H1 (cell line): ENCODE results near the gene LBX2. TPM values are rescaled to one million over a fixed set of nuclear protein-coding genes. Genes with fewer than 3 reads are reported as not detected.

Experiments
- CTCF ChIA-PET: fragments of 300-600 bp; sonication (Branson Sonifier 250); formaldehyde crosslinking; loops from one replicate; lab custom pipeline; 2021; ENCODE audit not compliant: partially characterized antibody; lab: Charles Lee
- POLR2A ChIA-PET: fragments of 300-600 bp; sonication (Branson Sonifier 250); formaldehyde crosslinking; loops from one replicate; lab custom pipeline; 2021; ENCODE audit warnings: inconsistent platforms; ENCODE audit not compliant: partially characterized antibody; lab: Charles Lee
- DNase-seq, 2 experiments: peaks; one replicate each; pipeline versions ENCODE4 v3.0.0 to v3.0.0-alpha.2; 2010 to 2022; ENCODE audit warnings: low spot score in 2 of 2, low read depth in 1 of 2, mixed read lengths in 1 of 2
- FAIRE-seq: peaks from 2 replicates; lab custom pipeline; 2011; peaks lifted over from hg19 to GRCh38; lab: Jason Lieb, UNC
- H2AFZ ChIP-seq: 2 replicates; pipeline ENCODE4 v1.8.1; 2012; ENCODE audit warnings: low read length, inconsistent platforms
- H2AK5ac ChIP-seq: 2 replicates; pipeline ENCODE4 v1.6.1; 2013; ENCODE audit warnings: low read depth, low read length
- H2BK120ac ChIP-seq: replicated peaks from 2 replicates; pipeline ENCODE3; 2013; ENCODE audit warnings: low read depth, low read length, inconsistent platforms
- H2BK12ac ChIP-seq: 2 replicates; pipeline ENCODE4 v1.6.1; 2013; ENCODE audit warnings: low read depth, low read length
- H2BK15ac ChIP-seq: 2 replicates; pipeline ENCODE4 v1.6.1; 2013; ENCODE audit warnings: low read length
- H2BK20ac ChIP-seq: 2 replicates; pipeline ENCODE4 v1.6.1; 2013; ENCODE audit warnings: low read length
- H2BK5ac ChIP-seq: 2 replicates; pipeline ENCODE4 v1.6.1; 2013; ENCODE audit warnings: low read depth, low read length
- H3K14ac ChIP-seq: 2 replicates; pipeline ENCODE4 v1.6.1; 2013; ENCODE audit warnings: inconsistent platforms; ENCODE audit not compliant: insufficient read length
- H3K18ac ChIP-seq: 2 replicates; pipeline ENCODE4 v1.6.1; 2013; ENCODE audit warnings: low read length; ENCODE audit errors: extremely low read depth
- H3K23ac ChIP-seq: 2 replicates; pipeline ENCODE4 v1.6.1; 2013; ENCODE audit warnings: inconsistent platforms; ENCODE audit not compliant: insufficient read length
- H3K23me2 ChIP-seq: 2 replicates; pipeline ENCODE4 v1.6.1; 2013; ENCODE audit warnings: low read depth, low read length
- H3K27ac ChIP-seq: 2 replicates; pipeline ENCODE4 v1.6.1; 2011; ENCODE audit warnings: low read depth, low read length, inconsistent platforms
- H3K27me3 ChIP-seq, 4 experiments: replicated peaks in 1 of 4; 1 replicate in 1 of 4; 2 replicates in 3 of 4; pipeline versions ENCODE4 v1.6.1 to v1.8.1; 2011 to 2013; ENCODE audit warnings: low read length in 3 of 4, mild to moderate bottlenecking in 3 of 4, inconsistent platforms in 2 of 4, mixed read lengths in 2 of 4, moderate library complexity in 1 of 4; ENCODE audit not compliant: control insufficient read depth in 3 of 4, insufficient read depth in 3 of 4; ENCODE audit errors: extremely low read depth in 1 of 4
- H3K36me3 ChIP-seq, 4 experiments: 2 replicates each; pipeline versions ENCODE4 v1.6.1 to v1.8.1; 2011 to 2013; ENCODE audit warnings: mild to moderate bottlenecking in 4 of 4, low read length in 3 of 4, moderate library complexity in 2 of 4, control low read depth in 1 of 4, inconsistent platforms in 1 of 4; ENCODE audit not compliant: insufficient read depth in 4 of 4, control insufficient read depth in 2 of 4
- H3K4ac ChIP-seq: replicated peaks from 2 replicates; pipeline ENCODE3; 2013; ENCODE audit warnings: low read length, low read depth, mixed read lengths, inconsistent platforms; ENCODE audit not compliant: insufficient read length
- H3K4me1 ChIP-seq, 4 experiments: replicated peaks in 1 of 4; 1 replicate in 1 of 4; 2 replicates in 3 of 4; pipeline versions ENCODE4 v1.6.1 to v1.8.1; 2011 to 2013; ENCODE audit warnings: low read length in 3 of 4, inconsistent platforms in 2 of 4, mixed read lengths in 1 of 4; ENCODE audit not compliant: insufficient read depth in 4 of 4, control insufficient read depth in 3 of 4
- H3K4me2 ChIP-seq, 2 experiments: 2 replicates each; pipeline versions ENCODE4 v1.6.1 to v1.8.1; 2011 to 2013; ENCODE audit warnings: low read depth in 2 of 2, low read length in 2 of 2, control low read depth in 1 of 2, inconsistent platforms in 1 of 2, mild to moderate bottlenecking in 1 of 2; ENCODE audit not compliant: insufficient read depth in 1 of 2
- H3K4me3 ChIP-seq, 4 experiments: fragments of 200-600, 300-600 bp in 1 of 4; sonication (generic), shearing (Covaris generic), sonication (Bioruptor Twin) in 1 of 4; 2 replicates each; pipeline versions ENCODE4 v1.5.1 to v1.8.1; 2011 to 2016; ENCODE audit warnings: low read length in 4 of 4, low read depth in 3 of 4, control low read depth in 2 of 4, inconsistent platforms in 2 of 4, mild to moderate bottlenecking in 2 of 4, mixed read lengths in 1 of 4, moderate library complexity in 1 of 4; ENCODE audit not compliant: insufficient read depth in 2 of 4; ENCODE audit errors: extremely low read depth in 1 of 4
- H3K56ac ChIP-seq: replicated peaks from 2 replicates; pipeline ENCODE3; 2013; ENCODE audit warnings: low read depth, mild to moderate bottlenecking, mixed read lengths, low read length, inconsistent platforms; ENCODE audit not compliant: insufficient read length
- H3K79me1 ChIP-seq: 2 replicates; pipeline ENCODE4 v1.6.1; 2013; ENCODE audit warnings: low read depth, low read length, control low read depth
- H3K79me2 ChIP-seq, 2 experiments: 2 replicates each; pipeline versions ENCODE4 v1.6.1 to v1.8.1; 2012 to 2013; ENCODE audit warnings: low read length in 2 of 2, mild to moderate bottlenecking in 2 of 2, inconsistent platforms in 1 of 2; ENCODE audit not compliant: insufficient read depth in 2 of 2, control insufficient read depth in 1 of 2
- H3K9ac ChIP-seq, 4 experiments: replicated peaks in 1 of 4; 1 replicate in 1 of 4; 2 replicates in 3 of 4; pipeline versions ENCODE4 v1.6.1 to v1.8.1; 2011 to 2013; ENCODE audit warnings: low read depth in 3 of 4, low read length in 3 of 4, control low read depth in 2 of 4, mild to moderate bottlenecking in 2 of 4, moderate library complexity in 2 of 4, inconsistent platforms in 1 of 4; ENCODE audit errors: extremely low read depth in 1 of 4
- H3K9me3 ChIP-seq, 2 experiments: 2 replicates each; pipeline versions ENCODE4 v1.6.1 to v1.8.1; 2012 to 2013; ENCODE audit warnings: mild to moderate bottlenecking in 2 of 2, moderate library complexity in 2 of 2, control low read depth in 1 of 2, inconsistent platforms in 1 of 2, low read depth in 1 of 2, low read length in 1 of 2, mixed read lengths in 1 of 2; ENCODE audit not compliant: insufficient read depth in 2 of 2
- H4K20me1 ChIP-seq, 2 experiments: replicated peaks in 1 of 2; 2 replicates each; pipeline versions ENCODE3 to v1.8.1; 2011 to 2013; ENCODE audit warnings: inconsistent platforms in 2 of 2, low read length in 2 of 2, mild to moderate bottlenecking in 1 of 2; ENCODE audit not compliant: insufficient read depth in 2 of 2, control insufficient read depth in 1 of 2
- H4K5ac ChIP-seq: 2 replicates; pipeline ENCODE4 v1.6.1; 2013; ENCODE audit warnings: low read length, low read depth, mixed read lengths, inconsistent platforms; ENCODE audit not compliant: insufficient read length
- H4K8ac ChIP-seq: 2 replicates; pipeline ENCODE4 v1.8.0; 2013; ENCODE audit warnings: mild to moderate bottlenecking, moderate library complexity, low read length, inconsistent platforms; ENCODE audit not compliant: insufficient read depth; ENCODE audit errors: extremely low read depth
- H4K91ac ChIP-seq: replicated peaks from 2 replicates; pipeline ENCODE3; 2013; ENCODE audit warnings: low read length, mixed read lengths, inconsistent platforms; ENCODE audit not compliant: insufficient read length
- BCL11A ChIP-seq, 2 experiments: IDR thresholded peaks; one replicate each; pipeline ENCODE4 v1.6.1; 2011; ENCODE audit warnings: low read depth in 2 of 2, low read length in 2 of 2, mild to moderate bottlenecking in 2 of 2
- BRCA1 ChIP-seq: IDR thresholded peaks from 2 replicates; pipeline ENCODE4 v1.6.1; 2012; ENCODE audit warnings: low read depth, low read length, improper control_type of control experiment
- EZH2 ChIP-seq: fragments of 200-600 bp; sonication (generic); IDR thresholded peaks from 2 replicates; pipeline ENCODE4 v1.7.1; 2012; ENCODE audit warnings: low read depth, mild to moderate bottlenecking, moderate library complexity, low read length, inconsistent platforms; ENCODE audit not compliant: severe bottlenecking
- FOSL1 ChIP-seq: IDR thresholded peaks from 2 replicates; pipeline ENCODE4 v1.6.1; 2011; ENCODE audit warnings: mild to moderate bottlenecking, low read depth, low read length, moderate library complexity; ENCODE audit not compliant: insufficient read depth
- GTF2F1 ChIP-seq: IDR thresholded peaks from 2 replicates; pipeline ENCODE4 v1.6.1; 2012; ENCODE audit warnings: low read depth, low read length, improper control_type of control experiment, borderline replicate concordance
- SIRT6 ChIP-seq: IDR thresholded peaks from one replicate; pipeline ENCODE4 v1.7.1; 2012; ENCODE audit warnings: low read length, inconsistent platforms
- SP2 ChIP-seq: IDR thresholded peaks from 2 replicates; pipeline ENCODE4 v1.6.1; 2012; ENCODE audit warnings: mild to moderate bottlenecking, low read length, inconsistent platforms
- WGBS, 2 experiments: shearing (Covaris generic) in 1 of 2; methylation state at CpG; one replicate each; pipeline versions ENCODE4 v1.1.6 to v1.1.7; 2013 to 2015; ENCODE audit warnings: low lambda C conversion rate in 2 of 2, mixed read lengths in 2 of 2, inconsistent platforms in 1 of 2, low coverage in 1 of 2, missing lambda C conversion rate in 1 of 2; ENCODE audit not compliant: insufficient replicate concordance in 2 of 2, insufficient coverage in 1 of 2, insufficient read length in 1 of 2; ENCODE audit errors: extremely low coverage in 1 of 2, missing lambda C conversion rate in 1 of 2; 5-methylcytosine and 5-hydroxymethylcytosine counted together
- polyA plus RNA-seq, 7 experiments: library from polyadenylated mRNA; depleted of rRNA in 3 of 7; stranded (reverse) in 5 of 7; unstranded in 2 of 7; fragments of >200 nt in 5 of 7; fragments of 200-250 nt in 2 of 7; gene quantifications; 1 replicate in 5 of 7; 2 replicates in 1 of 7; 4 replicates in 1 of 7; pipeline versions ENCODE4 v1.2.1 to v1.2.3, GENCODE V29; 2011 to 2013; ENCODE audit warnings: missing spikeins in 2 of 7, mixed read lengths in 2 of 7
- total RNA-seq: library from RNA; stranded (reverse); fragmentation: NEBNext Ultra II Directional; extraction: Animal tissue kit (Norgen Biotek cat#: 25700); gene quantifications from 2 replicates; pipeline ENCODE4 v1.2.1, GENCODE V29; 2021

The LBX2 gene
- total and polyA plus RNA-seq, 2 of the 8 experiments (the other 6 are each of a cell fraction or from before 2014, with no cell fraction given) = 0.27 TPM; not detected in 1

DNA sequence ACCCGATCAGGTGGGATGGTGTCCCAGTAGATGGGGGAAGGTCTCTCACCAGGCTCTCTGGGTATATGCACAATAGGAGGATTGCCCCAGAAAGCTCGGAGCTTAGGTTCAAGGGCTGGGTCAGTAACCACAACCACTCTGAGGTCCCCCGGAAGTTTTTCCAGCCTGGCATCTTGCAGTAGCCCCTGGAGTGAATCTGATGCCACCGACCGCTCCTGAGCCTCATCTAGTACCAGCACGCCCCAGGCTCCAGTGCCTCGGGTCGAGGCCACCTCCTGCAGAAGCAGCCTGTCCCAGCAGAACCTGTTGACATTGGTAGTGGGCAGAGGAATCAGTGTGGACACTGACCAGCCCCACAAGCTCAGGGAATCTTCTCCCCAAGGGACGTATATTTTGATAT is 24.6 kb upstream of the LBX2 start:
- 85% methylated on average over 9 of the region's 9 CpGs; no CpG with 5 or more reads in 1 of the 2 experiments for WGBS, 2 experiments
- H3K4me2 ChIP-seq = no peak overlapping the region
- H2BK120ac ChIP-seq = no peak overlapping the region
- H2BK15ac ChIP-seq = no peak overlapping the region
- H3K4me1 ChIP-seq = peaks cover 0 to 7% (median under 1%) of the 10 kb centered on the region in 4 experiments; a peak in 2 of 7 replicates
- peaks cover 5 to 18% (median 13%) of the 10 kb centered on the region in 4 experiments; a peak in 6 of 8 replicates for H3K36me3 ChIP-seq
- no peak overlapping the region for H3K14ac ChIP-seq
- no peak overlapping the region for H2BK12ac ChIP-seq
- CTCF ChIA-PET = interaction anchor here (0.7 kb wide), 1 partner anchor 26 kb away, joined by 3 read pairs; no protein-coding TSS in a partner anchor
- H3K56ac ChIP-seq = no peak overlapping the region
- H3K27ac ChIP-seq = no peak overlapping the region
- H3K79me1 ChIP-seq = peaks cover 8% of the 10 kb centered on the region
- no peak overlapping the region for H2AFZ ChIP-seq
- H3K23me2 ChIP-seq = peaks cover 2% of the 10 kb centered on the region; the same call in 1 of the 2 replicates
- H4K91ac ChIP-seq = no peak overlapping the region
- H2AK5ac ChIP-seq = no peak overlapping the region
- H2BK20ac ChIP-seq = no peak overlapping the region
- H3K9me3 ChIP-seq = no peaks in the 10 kb centered on the region
- no peak overlapping the region for H4K8ac ChIP-seq
- FAIRE-seq (no peak), DNase-seq (no peak)
- H3K79me2 ChIP-seq = peaks cover 0 to 15% of the 10 kb centered on the region in 2 experiments; a peak in 2 of 4 replicates
- H3K4me3 ChIP-seq = no peak overlapping the region
- H3K9ac ChIP-seq = no peak overlapping the region
- no peak overlapping the region for H3K4ac ChIP-seq
- H3K18ac ChIP-seq = no peak overlapping the region
- no peak for TF ChIP-seq GTF2F1
- no peak for TF ChIP-seq BRCA1
- TF ChIP-seq EZH2 = no peak
- no peak for TF ChIP-seq SP2
- TF ChIP-seq FOSL1 = no peak
- no peak for TF ChIP-seq BCL11A (IDR thresholded peaks at IDR 0.05; ENCODE audit: low read depth in 2 of 2, low read length in 2 of 2)
- no peak for TF ChIP-seq SIRT6
- peaks cover 2 to 24% (median 15%) of the 10 kb centered on the region in 4 experiments for H3K27me3 ChIP-seq
- H4K20me1 ChIP-seq = peaks cover 0 to 3% of the 10 kb centered on the region in 2 experiments
- no peak overlapping the region for H3K23ac ChIP-seq
- H2BK5ac ChIP-seq = no peak overlapping the region
- H4K5ac ChIP-seq = no peak overlapping the region
- POLR2A ChIA-PET = interaction anchor here (0.9 kb wide), 1 partner anchor 24 kb away, joined by 3 read pairs; no protein-coding TSS in a partner anchor
